Peyer's patch (tissue), 4 donors: Measurements from ENCODE around the gene GALNT9.

Source experiments
- CTCF ChIP-seq, 6 experiments: fragments of 450-650 bp in 4 of 6; fragments of 200-600 bp in 2 of 6; sonication (generic) in 1 of 6; IDR thresholded peaks; one replicate each; pipeline ENCODE4 v1.5.1; 2017 to 2019; ENCODE audit warnings: antibody characterized with exemption in 6 of 6, mild to moderate bottlenecking in 3 of 6, moderate library complexity in 1 of 6
- POLR2A ChIP-seq, 2 donors: fragments of 450-650 bp; IDR thresholded peaks; one replicate each; pipeline ENCODE4 v1.5.1; 2017; ENCODE audit warnings: antibody characterized with exemption in 2 of 2, mild to moderate bottlenecking in 2 of 2, moderate library complexity in 2 of 2

GRCh38 chr12:132365226-132365625 lies 35.8 kb upstream of the GALNT9 start:
- no peak for TF ChIP-seq POLR2A (IDR thresholded peaks at IDR 0.05)
- TF ChIP-seq CTCF (IDR thresholded peaks at IDR 0.05), result no peak
